Smooth muscle cell of bladder (primary cell): ENCODE results near the gene CD24. TPM values are rescaled to one million over a fixed set of nuclear protein-coding genes. Genes with fewer than 3 reads are reported as not detected.

ENCODE experiments used
- total RNA-seq: library from RNA; depleted of rRNA; stranded (reverse); fragments of >200 nt; gene quantifications from 2 replicates; pipeline ENCODE4 v1.2.3, GENCODE V29; 2014

CD24 gene, protein sequence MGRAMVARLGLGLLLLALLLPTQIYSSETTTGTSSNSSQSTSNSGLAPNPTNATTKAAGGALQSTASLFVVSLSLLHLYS
- total RNA-seq, result 0.57 and 0.83 TPM in 2 replicates

DNA sequence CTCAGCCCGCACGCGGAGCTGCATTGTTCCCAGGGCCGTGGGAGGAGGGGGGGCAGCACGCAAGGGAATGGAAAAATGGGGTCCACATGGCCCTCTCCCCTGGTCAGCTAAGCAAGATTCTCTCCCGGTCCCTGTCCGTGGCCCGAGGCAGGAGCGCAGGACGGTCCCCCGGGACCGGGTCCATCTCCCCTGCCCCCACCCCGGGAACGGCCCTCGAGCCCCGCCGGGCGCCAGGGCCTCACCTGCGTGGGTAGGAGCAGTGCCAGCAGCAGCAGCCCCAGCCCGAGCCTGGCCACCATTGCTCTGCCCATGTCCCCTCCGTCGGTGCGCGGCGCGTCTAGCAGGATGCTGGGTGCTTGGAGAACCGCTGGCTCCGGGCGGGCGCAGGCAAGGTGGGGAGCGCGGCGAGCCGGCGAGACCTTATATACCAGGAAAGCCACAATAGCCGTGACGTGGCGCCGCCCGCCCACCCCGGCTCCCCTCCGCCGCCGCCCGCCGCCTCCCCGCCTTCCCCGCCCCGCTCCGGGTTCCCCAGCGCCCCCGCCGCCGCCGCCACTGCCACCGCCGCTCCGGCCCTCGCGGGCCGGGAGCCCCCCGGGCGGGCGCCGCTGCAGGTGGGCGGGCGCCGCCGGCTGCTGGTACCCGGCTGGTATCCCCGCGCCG is at the start of gene CD24:
TSS of gene CD24 (minus strand) at position 394 of the 663 bp plus-strand sequence. CDS start at position 311, 83 bp downstream.

Other genes starting within 250 kb of the CD24 start
- gene MTRES1, start 53.5 kb upstream of the CD24 start, total RNA-seq, result 10.0 and 12.9 TPM in 2 replicates
- gene BEND3, start 140.8 kb upstream of the CD24 start, total RNA-seq, result 0.71 and 1.7 TPM in 2 replicates